HEK293 (cell line): ENCODE measurements around the gene STOX2.

ENCODE experiments used
- CTCF ChIA-PET: fragments of 350-600 bp; formaldehyde crosslinking; extraction: SDS; loops from one replicate; lab custom pipeline; 2021; ENCODE audit warnings: antibody characterized with exemption; lab: Yijun Ruan, JAX
- POLR2A ChIA-PET: fragments of 300-600 bp; formaldehyde crosslinking; extraction: SDS; loops from one replicate; lab custom pipeline; 2020; ENCODE audit warnings: antibody characterized with exemption, inconsistent platforms; lab: Yijun Ruan, JAX
- H3K27ac ChIP-seq: fragments of 200-500 bp; sonication (Bioruptor generic); 2 replicates; pipeline ENCODE4 v1.5.1; 2014; ENCODE audit warnings: low read depth, low read length, control low read depth, inconsistent platforms; ENCODE audit errors: extremely low read depth
- H3K36me3 ChIP-seq, 2 experiments: fragments of 200-500 bp in 1 of 2; sonication (Bioruptor generic) in 1 of 2; 1 replicate in 1 of 2; 2 replicates in 1 of 2; pipeline ENCODE4 v1.5.1; 2014 to 2017; ENCODE audit warnings: inconsistent platforms in 2 of 2, low read length in 2 of 2; ENCODE audit not compliant: control insufficient read depth in 2 of 2, insufficient read depth in 1 of 2
- H3K4me1 ChIP-seq: fragments of 200-500 bp; sonication (Bioruptor generic); 2 replicates; pipeline ENCODE4 v1.5.1; 2014; ENCODE audit warnings: mild to moderate bottlenecking, low read length, inconsistent platforms; ENCODE audit not compliant: control insufficient read depth, insufficient read depth
- H3K4me3 ChIP-seq: 2 replicates; pipeline ENCODE4 v1.5.1; 2011; ENCODE audit warnings: low read depth, mild to moderate bottlenecking, control low read depth, low read length, moderate library complexity
- H3K9me3 ChIP-seq: fragments of 200-500 bp; sonication (Bioruptor generic); 2 replicates; pipeline ENCODE4 v1.5.1; 2014; ENCODE audit warnings: low read depth, low read length, inconsistent platforms; ENCODE audit not compliant: control insufficient read depth, insufficient read depth
- GFI1B ChIP-seq: fragments of 450-650 bp; formaldehyde crosslinking; IDR thresholded peaks from 2 replicates; pipeline ENCODE4 v1.5.1; 2016; ENCODE audit warnings: missing biosample characterization, missing genetic modification characterization
- HOXA7 ChIP-seq: sonication (generic); formaldehyde crosslinking; IDR thresholded peaks from 2 replicates; pipeline ENCODE4 v1.8.1; 2022; ENCODE audit warnings: missing genetic modification reagents, borderline replicate concordance
- OSR2 ChIP-seq: fragments of 450-650 bp; formaldehyde crosslinking; IDR thresholded peaks from 2 replicates; pipeline ENCODE4 v1.5.1; 2016; ENCODE audit warnings: missing biosample characterization, missing genetic modification characterization
- PRDM4 ChIP-seq: fragments of 450-650 bp; formaldehyde crosslinking; IDR thresholded peaks from 2 replicates; pipeline ENCODE4 v1.5.1; 2017; ENCODE audit warnings: missing biosample characterization, missing genetic modification characterization
- ZNF121 ChIP-seq: fragments of 450-650 bp; formaldehyde crosslinking; IDR thresholded peaks from 2 replicates; pipeline ENCODE4 v1.5.1; 2016; ENCODE audit warnings: missing biosample characterization, missing genetic modification characterization
- ZNF132 ChIP-seq: fragments of 450-650 bp; formaldehyde crosslinking; IDR thresholded peaks from 2 replicates; pipeline ENCODE4 v1.5.1; 2017; ENCODE audit warnings: missing biosample characterization, missing genetic modification characterization, borderline replicate concordance
- ZNF184 ChIP-seq: fragments of 450-650 bp; IDR thresholded peaks from 2 replicates; pipeline ENCODE4 v1.5.1; 2018; ENCODE audit warnings: missing biosample characterization, mild to moderate bottlenecking, missing genetic modification characterization
- ZNF248 ChIP-seq: fragments of 450-650 bp; formaldehyde crosslinking; IDR thresholded peaks from 2 replicates; pipeline ENCODE4 v1.5.1; 2017; ENCODE audit warnings: missing biosample characterization, missing genetic modification characterization
- ZNF280C ChIP-seq: fragments of 450-650 bp; formaldehyde crosslinking; IDR thresholded peaks from 2 replicates; pipeline ENCODE4 v1.5.1; 2016; ENCODE audit warnings: missing biosample characterization, missing genetic modification characterization
- ZNF292 ChIP-seq: fragments of 450-650 bp; formaldehyde crosslinking; IDR thresholded peaks from 2 replicates; pipeline ENCODE4 v1.5.1; 2016; ENCODE audit warnings: low read depth, missing biosample characterization, missing genetic modification characterization, borderline replicate concordance
- ZNF416 ChIP-seq: fragments of 450-650 bp; formaldehyde crosslinking; IDR thresholded peaks from 2 replicates; pipeline ENCODE4 v1.5.1; 2016; ENCODE audit warnings: missing biosample characterization, missing genetic modification characterization
- ZNF423 ChIP-seq: fragments of 450-650 bp; formaldehyde crosslinking; IDR thresholded peaks from 2 replicates; pipeline ENCODE4 v1.5.1; 2016; ENCODE audit warnings: missing biosample characterization, missing genetic modification characterization
- ZNF426 ChIP-seq: fragments of 450-650 bp; formaldehyde crosslinking; IDR thresholded peaks from 2 replicates; pipeline ENCODE4 v1.5.1; 2017; ENCODE audit warnings: missing biosample characterization, missing genetic modification characterization, mild to moderate bottlenecking, inconsistent platforms, moderate library complexity
- ZNF518A ChIP-seq: fragments of 450-650 bp; formaldehyde crosslinking; conservative IDR thresholded peaks from 2 replicates; pipeline ENCODE4 v1.5.1; 2016; ENCODE audit warnings: low read depth, missing biosample characterization, missing genetic modification characterization
- ZNF571 ChIP-seq: fragments of 450-650 bp; formaldehyde crosslinking; IDR thresholded peaks from 2 replicates; pipeline ENCODE4 v1.5.0; 2017; ENCODE audit warnings: missing biosample characterization, missing genetic modification characterization
- ZNF580 ChIP-seq: fragments of 450-650 bp; formaldehyde crosslinking; IDR thresholded peaks from 2 replicates; pipeline ENCODE4 v1.5.1; 2016; ENCODE audit warnings: missing biosample characterization, missing genetic modification characterization
- ZNF664 ChIP-seq: fragments of 450-650 bp; formaldehyde crosslinking; IDR thresholded peaks from 2 replicates; pipeline ENCODE4 v1.5.1; 2016; ENCODE audit warnings: missing biosample characterization, missing genetic modification characterization
- ZNF704 ChIP-seq: fragments of 450-650 bp; formaldehyde crosslinking; IDR thresholded peaks from 2 replicates; pipeline ENCODE4 v1.5.1; 2016; ENCODE audit warnings: missing biosample characterization, missing genetic modification characterization
- ZSCAN16 ChIP-seq: fragments of 450-650 bp; formaldehyde crosslinking; IDR thresholded peaks from 2 replicates; pipeline ENCODE4 v1.5.1; 2016; ENCODE audit warnings: missing biosample characterization, missing genetic modification characterization

The STOX2 gene

DNA sequence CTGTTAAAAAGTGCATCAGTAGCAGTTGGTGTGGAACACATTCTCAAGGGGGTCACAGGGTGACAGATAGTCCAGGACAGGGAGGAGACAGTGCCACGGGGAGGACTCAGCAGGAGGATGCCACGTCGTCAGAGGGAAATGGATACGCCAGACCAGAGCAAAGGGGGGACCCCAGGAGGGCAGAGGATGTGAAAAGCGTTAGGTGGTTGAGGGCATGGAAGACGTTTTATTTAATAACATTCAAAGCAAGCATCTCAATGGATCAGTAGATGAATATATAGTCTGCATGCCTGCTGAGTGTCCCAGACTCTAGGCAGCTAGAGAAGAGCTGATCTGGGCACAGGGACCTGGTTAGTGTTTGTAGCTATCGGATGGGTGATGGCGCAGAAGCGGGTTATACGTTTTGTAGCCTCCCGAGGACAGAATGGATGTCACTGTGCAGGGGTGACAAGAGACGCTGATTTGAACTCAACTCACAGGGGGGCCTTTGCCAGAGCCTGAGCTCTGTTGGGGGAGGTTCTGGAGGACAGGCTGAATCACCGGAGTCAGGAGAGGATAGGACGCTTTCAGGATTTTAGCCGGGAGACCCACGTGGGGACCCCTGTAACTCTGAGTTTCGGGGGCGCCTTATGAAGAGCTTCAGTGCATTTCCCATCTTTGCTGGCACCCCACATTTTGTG is 81.3 kb downstream of the STOX2 start:
- POLR2A ChIA-PET = no interaction called here
- Histone ChIP-seq H3K27ac (no peak overlapping the region), H3K36me3 (no peaks in the 10 kb centered on the region), H3K4me1 (peaks cover 3% of the 10 kb centered on the region), H3K4me3 (no peak overlapping the region), H3K9me3 (no peaks in the 10 kb centered on the region)
- TF ChIP-seq OSR2 (tag by site-specific recombination) = no peak
- TF ChIP-seq PRDM4 (tag by site-specific recombination) = no peak
- no peak for TF ChIP-seq ZNF292 (tag by site-specific recombination)
- TF ChIP-seq ZNF132 (tag by site-specific recombination) = no peak
- TF ChIP-seq HOXA7 (CRISPR knock-in tag) = no peak
- no peak for TF ChIP-seq ZNF704
- no peak for TF ChIP-seq ZNF664 (tag by site-specific recombination)
- no peak for TF ChIP-seq ZNF416 (tag by site-specific recombination)
- TF ChIP-seq GFI1B = no peak
- no peak for TF ChIP-seq ZNF280C (tag by site-specific recombination)
- TF ChIP-seq ZNF571 = no peak
- no peak for TF ChIP-seq ZNF248 (tag by site-specific recombination)
- TF ChIP-seq ZSCAN16 (tag by site-specific recombination) = no peak
- no peak for TF ChIP-seq ZNF580 (tag by site-specific recombination)
- TF ChIP-seq ZNF184 (tag by site-specific recombination) = no peak
- TF ChIP-seq ZNF121 (tag by site-specific recombination) = no peak
- TF ChIP-seq ZNF426 (tag by site-specific recombination) = no peak
- no peak for TF ChIP-seq ZNF518A (tag by site-specific recombination)
- no peak for TF ChIP-seq ZNF423
- CTCF ChIA-PET = no interaction called here
